GM19193 (cell line): Measurements from ENCODE around the gene PKP1.

Experiments
- POLR2A ChIP-seq: IDR thresholded peaks from 4 replicates; pipeline ENCODE4 v1.6.1; 2011; ENCODE audit not compliant: insufficient read depth, insufficient read length; ENCODE audit errors: extremely low read depth

PKP1 gene

GRCh38 chr1:201282931-201283829 lies at the start of gene PKP1:
PKP1 (plus strand) TSS chr1:201283506; CDS start chr1:201283703, 197 bp downstream.
- TF ChIP-seq POLR2A: no peak

- TF ChIP-seq POLR2A: no peak
Observed at GRCh38 chr1:201240171-201240570, 43.1 kb upstream of the PKP1 start.

- TF ChIP-seq POLR2A: no peak
Observed at GRCh38 chr1:201241736-201242135, 41.6 kb upstream of the PKP1 start.

GRCh38 chr1:201245082-201245481 lies 38.2 kb upstream of the PKP1 start:
- TF ChIP-seq POLR2A: no peak

GRCh38 chr1:201248721-201249559 lies 34.4 kb upstream of the PKP1 start:
- no peak for TF ChIP-seq POLR2A

- no peak for TF ChIP-seq POLR2A
Observed at GRCh38 chr1:201250326-201251011, 32.8 kb upstream of the PKP1 start.

GRCh38 chr1:201251411-201251810 lies 31.9 kb upstream of the PKP1 start:
- TF ChIP-seq POLR2A: no peak

- no peak for TF ChIP-seq POLR2A
Observed at GRCh38 chr1:201251851-201252430, 31.4 kb upstream of the PKP1 start.

- TF ChIP-seq POLR2A: no peak
Observed at GRCh38 chr1:201252944-201253371, 30.3 kb upstream of the PKP1 start.

GRCh38 chr1:201253411-201253810 lies 29.9 kb upstream of the PKP1 start:
- no peak for TF ChIP-seq POLR2A

GRCh38 chr1:201253906-201254624 lies 29.2 kb upstream of the PKP1 start:
- TF ChIP-seq POLR2A: no peak

GRCh38 chr1:201254625-201255478 lies 28.5 kb upstream of the PKP1 start:
- no peak for TF ChIP-seq POLR2A

GRCh38 chr1:201255479-201256362 lies 27.6 kb upstream of the PKP1 start:
- TF ChIP-seq POLR2A: no peak

GRCh38 chr1:201258763-201259230 lies 24.5 kb upstream of the PKP1 start:
- no peak for TF ChIP-seq POLR2A
